HepG2 (cell line): ENCODE measurements around the gene AGBL3. TPM values are rescaled to one million over a fixed set of nuclear protein-coding genes. Genes with fewer than 3 reads are reported as not detected.

Experiments used
- AGO1 ChIP-seq: fragments of 200-400 bp; formaldehyde crosslinking; IDR thresholded peaks from 2 replicates; pipeline ENCODE4 v1.6.1; 2017; ENCODE audit warnings: mild to moderate bottlenecking, low read depth, low read length, moderate library complexity; ENCODE audit not compliant: poor library complexity, severe bottlenecking
- CSRNP2 ChIP-seq: sonication (generic); formaldehyde crosslinking; conservative IDR thresholded peaks from 2 replicates; pipeline ENCODE4 v1.8.0; 2022; ENCODE audit warnings: low read depth, missing genetic modification reagents
- ETS1 ChIP-seq: sonication (generic); formaldehyde crosslinking; IDR thresholded peaks from 2 replicates; pipeline ENCODE4 v1.4.0; 2020; ENCODE audit warnings: missing genetic modification reagents
- FOXJ3 ChIP-seq: sonication (generic); formaldehyde crosslinking; IDR thresholded peaks from 2 replicates; pipeline ENCODE4 v1.4.0; 2020; ENCODE audit warnings: missing genetic modification reagents, mild to moderate bottlenecking, borderline replicate concordance
- HNRNPUL1 ChIP-seq: fragments of 200-400 bp; formaldehyde crosslinking; IDR thresholded peaks from 2 replicates; pipeline ENCODE4 v1.6.1; 2017; ENCODE audit warnings: low read depth, mild to moderate bottlenecking, low read length, moderate library complexity
- ONECUT2 ChIP-seq: sonication (generic); formaldehyde crosslinking; IDR thresholded peaks from 2 replicates; pipeline ENCODE4 v1.4.0; 2020; ENCODE audit warnings: missing genetic modification reagents
- POLR2AphosphoS5 ChIP-seq: IDR thresholded peaks from 2 replicates; pipeline ENCODE4 v1.6.1; 2012; ENCODE audit warnings: low read depth, low read length
- RAD21 ChIP-seq: fragments of 450-650 bp; formaldehyde crosslinking; IDR thresholded peaks from 2 replicates; pipeline ENCODE4 v1.5.0; 2020; ENCODE audit warnings: mild to moderate bottlenecking
- RFX5 ChIP-seq: IDR thresholded peaks from 2 replicates; pipeline ENCODE4 v1.6.1; 2011; ENCODE audit warnings: low read depth, low read length, improper control_type of control experiment
- STAT6 ChIP-seq: sonication (generic); formaldehyde crosslinking; IDR thresholded peaks from 2 replicates; pipeline ENCODE4 v1.4.0; 2020; ENCODE audit warnings: missing genetic modification reagents, mild to moderate bottlenecking, borderline replicate concordance
- ZBTB38 ChIP-seq: sonication (generic); formaldehyde crosslinking; IDR thresholded peaks from 2 replicates; pipeline ENCODE4 v1.5.1; 2020; ENCODE audit warnings: mild to moderate bottlenecking, missing genetic modification reagents
- ZHX2 ChIP-seq, 2 experiments: sonication (generic) in 1 of 2; formaldehyde crosslinking in 1 of 2; IDR thresholded peaks; 2 replicates each; pipeline versions ENCODE4 v1.6.1 to v1.9.0; 2014 to 2022; ENCODE audit warnings: antibody characterized with exemption in 1 of 2, borderline replicate concordance in 1 of 2, inconsistent platforms in 1 of 2, low read depth in 1 of 2, missing genetic modification reagents in 1 of 2
- ZNF460 ChIP-seq: sonication (generic); formaldehyde crosslinking; IDR thresholded peaks from 2 replicates; pipeline ENCODE4 v1.5.1; 2020; ENCODE audit warnings: missing genetic modification reagents, mild to moderate bottlenecking, borderline replicate concordance
- ZNF614 ChIP-seq: IDR thresholded peaks from 2 replicates; pipeline ENCODE4 v1.6.1; 2018; ENCODE audit warnings: missing biosample characterization, missing genetic modification reagents, inconsistent platforms, borderline replicate concordance
- ZNF615 ChIP-seq: sonication (generic); formaldehyde crosslinking; IDR thresholded peaks from 2 replicates; pipeline ENCODE4 v1.5.0; 2020; ENCODE audit warnings: mild to moderate bottlenecking, missing genetic modification reagents, borderline replicate concordance
- ZZZ3 ChIP-seq: sonication (generic); formaldehyde crosslinking; IDR thresholded peaks from 2 replicates; pipeline ENCODE4 v1.4.0; 2020; ENCODE audit warnings: missing genetic modification reagents, mild to moderate bottlenecking, borderline replicate concordance
- polyA plus RNA-seq, 8 experiments: library from polyadenylated mRNA; depleted of rRNA in 3 of 8; stranded (reverse) in 7 of 8; unstranded in 1 of 8; fragments of >200 nt; fragmentation: Illumina TruSeq in 4 of 8; extraction: Trizol in 4 of 8; gene quantifications; 2 replicates each; pipeline versions ENCODE4 v1.2.1 to v1.2.3, GENCODE V29; 2011 to 2016; ENCODE audit warnings: low read depth in 4 of 8, missing spikeins in 1 of 8, mixed read lengths in 1 of 8; ENCODE audit not compliant: insufficient read depth in 1 of 8
- total RNA-seq, 5 experiments: library from RNA; depleted of rRNA; stranded (reverse); fragments of >200 nt; fragmentation: Illumina TruSeq; extraction: Trizol; gene quantifications; 2 replicates each; pipeline ENCODE4 v1.2.3, GENCODE V29; 2016; ENCODE audit warnings: low read depth in 1 of 5

The AGBL3 gene
- total and polyA plus RNA-seq, 2 of the 13 experiments (the other 11 are each of a cell fraction or from before 2014, with no cell fraction given), result 2.2 to 7.2 TPM

GRCh38 chr7:135170274-135170997 is 184.1 kb downstream of the AGBL3 start, which contains the start of gene CYREN (continued):
- TF ChIP-seq ONECUT2 (CRISPR knock-in tag) (no peak), ZNF460 (no peak; the same call in 1 of the 2 replicates), FOXJ3 (CRISPR knock-in tag) (0 out of 2 replicates have a peak, but pooled peaks have one; percentile 24), AGO1 (peak; percentile 96), HNRNPUL1 (peak; percentile 65; the same call in 1 of the 2 replicates), ZZZ3 (CRISPR knock-in tag) (peak; percentile 70; the same call in 1 of the 2 replicates), ZHX2 (IDR thresholded peaks at IDR 0.05; ENCODE audit: low read depth) (no peak; the same call in 1 of the 2 replicates), ZHX2 (CRISPR knock-in tag; IDR thresholded peaks at IDR 0.05; ENCODE audit: borderline replicate concordance) (peak; percentile 65; the same call in 1 of the 2 replicates), RFX5 (no peak), POLR2AphosphoS5 (peak; percentile 58; the same call in 1 of the 2 replicates), CSRNP2 (CRISPR knock-in tag) (no peak), STAT6 (CRISPR knock-in tag) (no peak; the same call in 1 of the 2 replicates), ZNF614 (CRISPR knock-in tag) (peak; percentile 80; the same call in 1 of the 2 replicates), ZBTB38 (CRISPR knock-in tag) (peak; percentile 65), ETS1 (CRISPR knock-in tag) (0 out of 2 replicates have a peak, but pooled peaks have one; percentile 69), ZNF615 (no peak; the same call in 1 of the 2 replicates), RAD21 (CRISPR knock-in tag) (peak; percentile 95)
